HEK293 (cell line): ENCODE results near the gene SERPINA12.
A peak's percentile ranks its signal among the peaks of the same experiment; 100 is the strongest.
"Not testable (repeated sequence)": the region's sequence is repeated elsewhere in the genome, so short reads cannot be mapped to it uniquely, and the experiment has no call there.

Experiments used
- CTCF ChIA-PET: fragments of 350-600 bp; formaldehyde crosslinking; extraction: SDS; loops from one replicate; lab custom pipeline; 2021; ENCODE audit warnings: antibody characterized with exemption; lab: Yijun Ruan, JAX
- POLR2A ChIA-PET: fragments of 300-600 bp; formaldehyde crosslinking; extraction: SDS; loops from one replicate; lab custom pipeline; 2020; ENCODE audit warnings: antibody characterized with exemption, inconsistent platforms; lab: Yijun Ruan, JAX
- H3K27ac ChIP-seq: fragments of 200-500 bp; sonication (Bioruptor generic); 2 replicates; pipeline ENCODE4 v1.5.1; 2014; ENCODE audit warnings: low read depth, low read length, control low read depth, inconsistent platforms; ENCODE audit errors: extremely low read depth
- H3K36me3 ChIP-seq, 2 experiments: fragments of 200-500 bp in 1 of 2; sonication (Bioruptor generic) in 1 of 2; 1 replicate in 1 of 2; 2 replicates in 1 of 2; pipeline ENCODE4 v1.5.1; 2014 to 2017; ENCODE audit warnings: inconsistent platforms in 2 of 2, low read length in 2 of 2; ENCODE audit not compliant: control insufficient read depth in 2 of 2, insufficient read depth in 1 of 2
- H3K4me1 ChIP-seq: fragments of 200-500 bp; sonication (Bioruptor generic); 2 replicates; pipeline ENCODE4 v1.5.1; 2014; ENCODE audit warnings: mild to moderate bottlenecking, low read length, inconsistent platforms; ENCODE audit not compliant: control insufficient read depth, insufficient read depth
- H3K4me3 ChIP-seq: 2 replicates; pipeline ENCODE4 v1.5.1; 2011; ENCODE audit warnings: low read depth, mild to moderate bottlenecking, control low read depth, low read length, moderate library complexity
- H3K9me3 ChIP-seq: fragments of 200-500 bp; sonication (Bioruptor generic); 2 replicates; pipeline ENCODE4 v1.5.1; 2014; ENCODE audit warnings: low read depth, low read length, inconsistent platforms; ENCODE audit not compliant: control insufficient read depth, insufficient read depth
- EGR2 ChIP-seq: fragments of 450-650 bp; formaldehyde crosslinking; IDR thresholded peaks from 2 replicates; pipeline ENCODE4 v1.5.1; 2016; ENCODE audit warnings: low read depth, missing biosample characterization, missing genetic modification characterization
- ZBTB8A ChIP-seq: fragments of 450-650 bp; formaldehyde crosslinking; IDR thresholded peaks from 2 replicates; pipeline ENCODE4 v1.5.1; 2016; ENCODE audit warnings: missing biosample characterization, missing genetic modification characterization
- ZFHX2 ChIP-seq: fragments of 450-650 bp; formaldehyde crosslinking; conservative IDR thresholded peaks from 2 replicates; pipeline ENCODE4 v1.5.1; 2016; ENCODE audit warnings: missing biosample characterization, missing genetic modification characterization
- ZFP41 ChIP-seq: fragments of 450-650 bp; formaldehyde crosslinking; IDR thresholded peaks from 2 replicates; pipeline ENCODE4 v1.5.1; 2016; ENCODE audit warnings: missing biosample characterization, missing genetic modification characterization, borderline replicate concordance
- ZNF394 ChIP-seq: fragments of 450-650 bp; formaldehyde crosslinking; IDR thresholded peaks from 2 replicates; pipeline ENCODE4 v1.5.1; 2016; ENCODE audit warnings: missing biosample characterization, missing genetic modification characterization, mild to moderate bottlenecking, moderate library complexity, borderline replicate concordance
- ZNF473 ChIP-seq: fragments of 450-650 bp; formaldehyde crosslinking; IDR thresholded peaks from 2 replicates; pipeline ENCODE4 v1.5.1; 2017; ENCODE audit warnings: missing biosample characterization, missing genetic modification characterization
- ZNF488 ChIP-seq: fragments of 450-650 bp; formaldehyde crosslinking; IDR thresholded peaks from 2 replicates; pipeline ENCODE4 v1.5.1; 2016; ENCODE audit warnings: missing biosample characterization, missing genetic modification characterization
- ZNF623 ChIP-seq: fragments of 450-650 bp; formaldehyde crosslinking; IDR thresholded peaks from 2 replicates; pipeline ENCODE4 v1.5.1; 2016; ENCODE audit warnings: missing biosample characterization, missing genetic modification characterization
- ZXDB ChIP-seq: fragments of 450-650 bp; formaldehyde crosslinking; IDR thresholded peaks from 2 replicates; pipeline ENCODE4 v1.5.1; 2016; ENCODE audit warnings: missing biosample characterization, missing genetic modification characterization
- TF ChIP-seq, protein P1 (sequence below): fragments of 450-650 bp; formaldehyde crosslinking; IDR thresholded peaks from 2 replicates; pipeline ENCODE4 v1.5.1; 2016; ENCODE audit warnings: missing biosample characterization, missing genetic modification characterization

The SERPINA12 gene

GRCh38 chr14:94484481-94484880, 24.8 kb downstream of the SERPINA12 start:
- Histone ChIP-seq H3K4me1 (no peaks in the 10 kb centered on the region), H3K36me3 (no peaks in the 10 kb centered on the region), H3K27ac (no peak overlapping the region), H3K9me3 (no peaks in the 10 kb centered on the region), H3K4me3 (no peak overlapping the region)
- POLR2A ChIA-PET = no interaction called here
- no peak for TF ChIP-seq ZBTB8A (tag by site-specific recombination)
- TF ChIP-seq ZFP41 (tag by site-specific recombination) = no peak
- TF ChIP-seq ZNF394 = no peak
- peak; percentile 84 for TF ChIP-seq ZNF623
- TF ChIP-seq, all 188 proteins: peak for 1
- CTCF ChIA-PET = interaction anchor here (0.6 to 3.6 kb wide), 6 partner anchors 8 to 348 kb away, joined by 3 to 48 read pairs (median 8); partner anchors contain the start of gene SERPINA9

DNA sequence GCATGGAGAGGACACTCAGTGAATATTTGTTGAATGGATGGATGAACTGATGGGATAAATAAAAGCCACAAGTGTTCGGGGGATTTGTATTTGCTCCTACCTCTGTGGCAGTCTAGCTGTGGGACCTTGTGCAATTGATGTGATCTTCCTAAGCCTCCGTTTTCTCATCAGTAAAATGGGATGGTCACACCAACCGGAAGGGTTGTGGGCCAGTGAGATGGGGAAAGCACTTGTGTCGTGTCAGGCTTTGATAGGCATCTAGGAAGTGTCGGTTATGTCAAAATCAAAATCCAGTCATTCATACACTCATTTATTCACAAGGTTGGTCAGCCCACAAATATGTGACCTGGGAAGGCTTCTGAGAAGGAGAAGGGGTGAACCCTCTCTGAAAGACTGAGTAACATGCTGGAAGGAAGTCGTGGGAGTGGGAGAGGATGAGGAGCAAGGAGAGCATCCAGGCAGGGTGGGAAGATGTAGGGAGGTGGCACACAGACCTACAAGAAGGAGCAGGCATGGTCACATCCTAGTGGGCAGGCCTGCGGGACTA, 25.5 kb downstream of the SERPINA12 start:
- H3K4me1 ChIP-seq = no peaks in the 10 kb centered on the region
- CTCF ChIA-PET = interaction anchor here (0.8 kb wide), 1 partner anchor 347 kb away, joined by 4 read pairs; no protein-coding TSS in a partner anchor
- no peak overlapping the region for H3K4me3 ChIP-seq
- H3K36me3 ChIP-seq = no peaks in the 10 kb centered on the region
- H3K27ac ChIP-seq = no peak overlapping the region
- POLR2A ChIA-PET = no interaction called here
- no peaks in the 10 kb centered on the region for H3K9me3 ChIP-seq
- TF ChIP-seq ZNF473 (tag by site-specific recombination) (no peak), EGR2 (tag by site-specific recombination) (peak; percentile 32; the same call in 1 of the 2 replicates)
- TF ChIP-seq, all 188 proteins: peak for 1

DNA sequence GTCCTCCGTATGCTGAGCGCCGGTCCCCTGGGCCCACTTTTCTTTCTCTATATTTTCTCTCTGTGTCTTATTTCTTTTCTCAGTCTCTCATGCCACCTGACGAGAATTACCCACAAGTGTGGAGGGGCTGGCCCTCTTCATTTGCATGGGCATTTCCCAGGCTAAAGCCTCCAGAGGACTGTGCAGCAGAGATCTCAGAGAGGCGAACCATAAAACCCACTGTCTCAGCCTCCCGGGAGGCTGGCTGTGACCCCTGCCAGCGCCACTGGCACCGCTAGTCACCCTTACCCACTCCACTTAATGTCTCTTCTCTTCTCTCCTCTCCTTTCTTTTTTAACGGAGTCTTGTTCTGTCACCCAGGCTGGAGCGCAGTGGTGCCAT, 26.2 kb downstream of the SERPINA12 start:
- no peak overlapping the region for H3K4me3 ChIP-seq
- H3K27ac ChIP-seq = no peak overlapping the region
- ChIA-PET POLR2A (no interaction called here), CTCF (no interaction called here)
- no peaks in the 10 kb centered on the region for H3K4me1 ChIP-seq
- H3K36me3 ChIP-seq = no peaks in the 10 kb centered on the region
- TF ChIP-seq, protein P1, sequence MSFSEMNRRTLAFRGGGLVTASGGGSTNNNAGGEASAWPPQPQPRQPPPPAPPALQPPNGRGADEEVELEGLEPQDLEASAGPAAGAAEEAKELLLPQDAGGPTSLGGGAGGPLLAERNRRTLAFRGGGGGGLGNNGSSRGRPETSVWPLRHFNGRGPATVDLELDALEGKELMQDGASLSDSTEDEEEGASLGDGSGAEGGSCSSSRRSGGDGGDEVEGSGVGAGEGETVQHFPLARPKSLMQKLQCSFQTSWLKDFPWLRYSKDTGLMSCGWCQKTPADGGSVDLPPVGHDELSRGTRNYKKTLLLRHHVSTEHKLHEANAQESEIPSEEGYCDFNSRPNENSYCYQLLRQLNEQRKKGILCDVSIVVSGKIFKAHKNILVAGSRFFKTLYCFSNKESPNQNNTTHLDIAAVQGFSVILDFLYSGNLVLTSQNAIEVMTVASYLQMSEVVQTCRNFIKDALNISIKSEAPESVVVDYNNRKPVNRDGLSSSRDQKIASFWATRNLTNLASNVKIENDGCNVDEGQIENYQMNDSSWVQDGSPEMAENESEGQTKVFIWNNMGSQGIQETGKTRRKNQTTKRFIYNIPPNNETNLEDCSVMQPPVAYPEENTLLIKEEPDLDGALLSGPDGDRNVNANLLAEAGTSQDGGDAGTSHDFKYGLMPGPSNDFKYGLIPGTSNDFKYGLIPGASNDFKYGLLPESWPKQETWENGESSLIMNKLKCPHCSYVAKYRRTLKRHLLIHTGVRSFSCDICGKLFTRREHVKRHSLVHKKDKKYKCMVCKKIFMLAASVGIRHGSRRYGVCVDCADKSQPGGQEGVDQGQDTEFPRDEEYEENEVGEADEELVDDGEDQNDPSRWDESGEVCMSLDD (tag by site-specific recombination) = no peak
- no peaks in the 10 kb centered on the region for H3K9me3 ChIP-seq

DNA sequence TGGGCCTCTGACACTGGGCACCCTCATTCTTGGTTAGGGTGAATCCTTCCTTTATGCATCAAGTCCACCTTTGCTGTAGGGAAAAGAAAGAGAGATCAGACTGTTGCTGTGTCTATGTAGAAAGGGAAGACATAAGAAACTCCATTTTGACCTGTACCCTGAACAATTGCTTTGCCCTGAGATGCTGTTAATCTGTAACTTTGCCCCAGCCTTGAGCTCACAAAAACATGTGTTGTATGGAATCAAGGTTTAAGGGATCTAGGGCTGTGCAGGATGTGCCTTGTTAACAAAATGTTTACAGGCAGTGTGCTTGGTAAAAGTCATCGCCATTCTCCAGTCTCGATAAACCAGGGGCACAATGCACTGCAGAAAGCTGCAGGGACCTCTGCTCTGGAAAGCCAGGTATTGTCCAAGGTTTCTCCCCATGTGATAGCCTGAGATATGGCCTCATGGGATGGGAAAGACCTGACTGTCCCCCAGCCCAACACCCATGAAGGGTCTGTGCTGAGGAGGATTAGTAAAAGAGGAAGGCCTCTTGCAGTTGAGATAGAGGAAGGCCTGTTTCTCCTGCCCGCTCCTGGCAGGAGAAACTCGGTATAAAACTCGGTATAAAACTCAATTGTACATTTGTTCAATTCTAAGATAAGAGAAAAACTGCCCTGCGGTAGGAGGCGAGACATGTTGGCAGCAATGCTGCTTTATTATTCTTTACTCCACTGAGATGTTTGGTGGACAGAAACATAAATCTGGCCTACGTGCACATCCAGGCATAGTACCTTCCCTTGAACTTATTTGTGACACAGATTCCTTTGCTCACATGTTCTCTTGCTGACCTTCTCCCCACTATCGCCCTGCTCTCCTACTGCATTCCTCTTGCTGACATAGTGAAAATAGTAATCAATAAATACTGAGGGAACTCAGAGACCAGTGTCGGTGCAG, 26.9 kb downstream of the SERPINA12 start:
- H3K27ac ChIP-seq, H3K9me3 ChIP-seq, CTCF ChIA-PET, POLR2A ChIA-PET, H3K36me3 ChIP-seq, H3K4me3 ChIP-seq, H3K4me1 ChIP-seq: not testable (repeated sequence)

- POLR2A ChIA-PET = no interaction called here
- Histone ChIP-seq H3K4me1 (no peaks in the 10 kb centered on the region), H3K27ac (no peak overlapping the region), H3K36me3 (no peaks in the 10 kb centered on the region), H3K9me3 (no peaks in the 10 kb centered on the region), H3K4me3 (no peak overlapping the region)
- TF ChIP-seq ZFHX2 (tag by site-specific recombination) (peak; percentile 74), EGR2 (tag by site-specific recombination) (peak; percentile 81), ZXDB (tag by site-specific recombination) (no peak), ZNF488 (no peak)
- CTCF ChIA-PET = interaction anchor here (1.6 kb wide), 1 partner anchor 48 kb away, joined by 3 read pairs; no protein-coding TSS in a partner anchor
Measured at GRCh38 chr14:94481468-94482131, 27.7 kb downstream of the SERPINA12 start.
